ENCODE data around the gene USP9X. TPM values are rescaled to one million over a fixed set of nuclear protein-coding genes. Genes with fewer than 3 reads are reported as not detected.
"Not testable (repeated sequence)": the region's sequence is repeated elsewhere in the genome, so short reads cannot be mapped to it uniquely, and the experiment has no call there.

Gene USP9X
- total RNA-seq, 1 donor from 2014 or later = 60.0 TPM

DNA sequence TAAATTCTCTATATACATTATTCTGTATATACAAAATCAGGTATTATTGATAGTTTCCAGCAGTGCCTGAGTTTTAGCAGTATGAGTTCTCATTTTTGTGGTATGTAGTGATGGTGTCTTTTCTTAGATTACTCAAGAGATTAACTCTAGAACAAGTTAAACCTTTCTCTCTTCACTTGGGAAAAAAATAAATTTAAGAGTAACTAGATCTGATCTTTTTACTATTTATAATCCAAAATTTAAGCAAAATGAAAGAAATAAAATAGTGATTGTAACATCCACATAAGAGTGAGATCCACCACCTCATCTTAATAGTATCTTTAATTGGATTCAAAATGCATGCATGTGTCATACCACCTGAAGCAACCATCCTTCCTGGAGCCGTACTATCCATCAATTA is 124.6 kb downstream of the USP9X start:
- Mint-ChIP-seq H3K36me3 (ENCODE audit: low read depth) (peaks cover 34% of the 10 kb centered on the region), H3K4me3 (no peak overlapping the region), H3K9me3 (peaks cover 6% of the 10 kb centered on the region), H3K27me3 (ENCODE audit: low read depth) (no peaks in the 10 kb centered on the region), H3K4me1 (no peaks in the 10 kb centered on the region), H3K27ac (ENCODE audit: unreplicated experiment) (no peak overlapping the region)
- TF ChIP-seq, protein P1, sequence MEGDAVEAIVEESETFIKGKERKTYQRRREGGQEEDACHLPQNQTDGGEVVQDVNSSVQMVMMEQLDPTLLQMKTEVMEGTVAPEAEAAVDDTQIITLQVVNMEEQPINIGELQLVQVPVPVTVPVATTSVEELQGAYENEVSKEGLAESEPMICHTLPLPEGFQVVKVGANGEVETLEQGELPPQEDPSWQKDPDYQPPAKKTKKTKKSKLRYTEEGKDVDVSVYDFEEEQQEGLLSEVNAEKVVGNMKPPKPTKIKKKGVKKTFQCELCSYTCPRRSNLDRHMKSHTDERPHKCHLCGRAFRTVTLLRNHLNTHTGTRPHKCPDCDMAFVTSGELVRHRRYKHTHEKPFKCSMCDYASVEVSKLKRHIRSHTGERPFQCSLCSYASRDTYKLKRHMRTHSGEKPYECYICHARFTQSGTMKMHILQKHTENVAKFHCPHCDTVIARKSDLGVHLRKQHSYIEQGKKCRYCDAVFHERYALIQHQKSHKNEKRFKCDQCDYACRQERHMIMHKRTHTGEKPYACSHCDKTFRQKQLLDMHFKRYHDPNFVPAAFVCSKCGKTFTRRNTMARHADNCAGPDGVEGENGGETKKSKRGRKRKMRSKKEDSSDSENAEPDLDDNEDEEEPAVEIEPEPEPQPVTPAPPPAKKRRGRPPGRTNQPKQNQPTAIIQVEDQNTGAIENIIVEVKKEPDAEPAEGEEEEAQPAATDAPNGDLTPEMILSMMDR (conservative IDR thresholded peaks at IDR 0.05) = no peak
- DNase-seq (ENCODE audit: low read depth, low spot score) = no peak

DNA sequence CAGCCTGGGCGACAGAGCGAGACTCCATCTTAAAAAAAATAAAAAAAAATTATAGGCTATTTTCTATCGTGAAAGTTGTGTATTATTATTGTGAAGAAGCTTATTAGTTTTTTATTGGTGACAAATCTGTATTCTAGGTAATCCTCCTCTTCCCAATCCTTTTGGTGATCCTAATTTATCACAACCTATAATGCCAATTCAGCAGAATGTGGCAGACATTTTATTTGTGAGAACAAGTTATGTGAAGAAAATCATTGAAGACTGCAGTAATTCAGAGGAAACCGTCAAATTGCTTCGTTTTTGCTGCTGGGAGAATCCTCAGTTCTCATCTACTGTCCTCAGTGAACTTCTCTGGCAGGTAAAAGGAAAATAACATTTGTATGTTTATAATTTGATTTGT is 139.4 kb downstream of the USP9X start:
- TF ChIP-seq, protein P1 (conservative IDR thresholded peaks at IDR 0.05) = no peak
- peaks cover 3% of the 10 kb centered on the region for H3K9me3 Mint-ChIP-seq
- H3K27me3 Mint-ChIP-seq (ENCODE audit: low read depth) = no peaks in the 10 kb centered on the region
- peaks cover 30% of the 10 kb centered on the region for H3K36me3 Mint-ChIP-seq (ENCODE audit: low read depth)
- H3K4me3 Mint-ChIP-seq = no peak overlapping the region
- no peak for DNase-seq (ENCODE audit: low read depth, low spot score)
- H3K27ac Mint-ChIP-seq (ENCODE audit: unreplicated experiment) = no peak overlapping the region
- no peaks in the 10 kb centered on the region for H3K4me1 Mint-ChIP-seq

DNA sequence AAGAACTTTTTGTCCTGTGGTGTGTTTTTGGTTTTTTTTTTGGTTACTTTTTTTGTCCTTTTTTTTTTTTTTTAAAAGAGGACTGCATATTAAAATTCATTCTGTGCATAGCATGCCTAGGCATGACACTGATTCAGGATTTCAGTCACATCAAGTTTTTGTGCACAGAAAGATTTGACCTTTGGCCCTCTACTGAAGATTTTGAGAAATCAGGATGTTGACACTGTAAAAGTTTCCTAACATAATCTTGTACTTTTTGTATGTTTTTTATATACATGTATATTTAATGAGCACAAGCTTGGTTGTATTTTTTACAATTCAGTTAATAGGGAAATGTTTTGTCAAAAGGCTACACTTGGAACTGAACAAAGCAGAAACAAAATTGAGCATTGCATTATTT is 148.7 kb downstream of the USP9X start:
- no peaks in the 10 kb centered on the region for H3K4me1 Mint-ChIP-seq
- H3K27me3 Mint-ChIP-seq (ENCODE audit: low read depth) = no peaks in the 10 kb centered on the region
- TF ChIP-seq, protein P1 (conservative IDR thresholded peaks at IDR 0.05) = no peak
- H3K36me3 Mint-ChIP-seq (ENCODE audit: low read depth) = peaks cover 12% of the 10 kb centered on the region
- H3K9me3 Mint-ChIP-seq = no peaks in the 10 kb centered on the region
- no peak for DNase-seq (ENCODE audit: low read depth, low spot score)
- no peak overlapping the region for H3K27ac Mint-ChIP-seq (ENCODE audit: unreplicated experiment)
- H3K4me3 Mint-ChIP-seq = no peak overlapping the region

DNA sequence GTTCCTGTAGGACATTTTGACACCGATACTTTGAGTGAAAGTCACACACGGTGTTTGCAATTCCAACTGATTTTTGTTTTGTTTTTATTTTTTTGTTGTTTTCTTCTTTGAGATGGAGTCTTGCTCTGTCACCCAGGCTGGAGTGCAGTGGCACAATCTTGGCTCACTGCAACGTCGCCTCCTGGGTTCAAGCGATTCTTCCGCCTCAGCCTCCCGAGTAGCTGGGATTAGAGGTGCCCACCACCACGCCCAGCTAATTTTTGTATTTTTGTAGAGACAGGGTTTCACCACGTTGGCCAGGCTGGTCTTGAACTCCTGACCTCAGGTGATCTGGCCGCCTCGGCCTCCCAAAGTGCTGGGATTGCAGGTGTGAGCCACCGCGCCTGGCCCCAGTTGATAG is 149.2 kb downstream of the USP9X start:
- not testable (repeated sequence) for DNase-seq (ENCODE audit: low read depth, low spot score); H3K4me3 Mint-ChIP-seq; H3K27ac Mint-ChIP-seq (ENCODE audit: unreplicated experiment); H3K9me3 Mint-ChIP-seq; H3K27me3 Mint-ChIP-seq (ENCODE audit: low read depth); H3K4me1 Mint-ChIP-seq
- H3K36me3 Mint-ChIP-seq (ENCODE audit: low read depth) = peaks cover 12% of the 10 kb centered on the region

DNA sequence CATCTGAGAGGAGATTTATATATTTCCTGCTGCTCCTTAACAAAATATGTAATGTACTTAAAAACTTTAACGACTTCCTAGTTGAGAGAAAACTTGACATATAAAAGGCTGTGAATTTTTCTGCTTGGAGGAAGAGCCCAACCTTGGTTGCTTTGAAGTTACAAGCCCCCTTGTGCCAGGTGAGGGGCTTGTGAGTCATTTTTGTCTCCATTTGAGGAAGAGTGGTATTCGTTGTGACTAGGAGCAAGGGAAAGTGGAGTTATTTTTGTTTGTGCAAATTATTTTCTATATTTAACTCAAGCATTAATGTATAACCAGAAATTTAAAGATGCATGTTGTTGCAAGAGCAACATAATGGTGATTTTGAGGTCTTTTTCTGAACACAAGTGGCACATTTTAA is 149.7 kb downstream of the USP9X start:
- Mint-ChIP-seq H3K4me1 (no peaks in the 10 kb centered on the region), H3K27ac (ENCODE audit: unreplicated experiment) (no peak overlapping the region), H3K36me3 (ENCODE audit: low read depth) (peaks cover 12% of the 10 kb centered on the region)

DNA sequence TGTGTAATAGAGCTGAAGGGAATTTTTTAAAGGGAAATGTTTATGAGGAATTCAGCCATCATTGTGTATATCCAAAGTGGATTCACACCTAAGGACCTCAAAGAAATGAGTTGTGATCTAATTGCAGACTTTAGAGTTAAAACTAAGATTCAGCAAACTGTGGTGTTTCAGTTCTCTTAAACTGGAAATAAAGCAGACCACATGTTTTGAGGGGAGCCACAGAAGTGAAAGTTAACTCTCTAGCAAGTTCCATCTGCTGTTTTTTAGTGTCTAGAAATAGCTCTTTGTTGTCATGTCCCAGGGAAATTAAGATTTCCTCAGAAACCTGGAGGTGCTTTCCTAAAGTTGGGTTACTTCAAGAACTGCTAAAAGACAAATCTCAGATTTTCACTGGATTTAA is 151.4 kb downstream of the USP9X start:
- Mint-ChIP-seq H3K4me1 (no peaks in the 10 kb centered on the region), H3K36me3 (ENCODE audit: low read depth) (peaks cover 12% of the 10 kb centered on the region), H3K4me3 (no peak overlapping the region)

More for the DNA sequence above, 149.7 kb downstream of the USP9X start:
- no peaks in the 10 kb centered on the region for H3K27me3 Mint-ChIP-seq (ENCODE audit: low read depth)
- H3K4me3 Mint-ChIP-seq = no peak overlapping the region
- DNase-seq (ENCODE audit: low read depth, low spot score) = no peak
- TF ChIP-seq, protein P1 (conservative IDR thresholded peaks at IDR 0.05) = no peak
- H3K9me3 Mint-ChIP-seq = no peaks in the 10 kb centered on the region

More for the DNA sequence above, 151.4 kb downstream of the USP9X start:
- H3K27ac Mint-ChIP-seq (ENCODE audit: unreplicated experiment) = no peak overlapping the region
- TF ChIP-seq, protein P1 (conservative IDR thresholded peaks at IDR 0.05) = no peak
- H3K27me3 Mint-ChIP-seq (ENCODE audit: low read depth) = no peaks in the 10 kb centered on the region
- DNase-seq (ENCODE audit: low read depth, low spot score) = no peak
- no peaks in the 10 kb centered on the region for H3K9me3 Mint-ChIP-seq

Measured in neural crest cell (in vitro differentiated cells).